HCT116 (cell line): Measurements from ENCODE around the gene PCDHGA4. TPM values are rescaled to one million over a fixed set of nuclear protein-coding genes. Genes with fewer than 3 reads are reported as not detected.

Source experiments
- ATAC-seq: fragments of 200-7000 bp; cut with Tn5 transposase; 2 replicates; pipeline ENCODE4 v1.9.1; 2020; ENCODE audit warnings: mild to moderate bottlenecking, moderate library complexity
- BruUV-seq: library from RNA; stranded (reverse); fragments of 400-500 nt; replicated peaks from 2 replicates; lab custom pipeline; 2021; lab: Mats Ljungman, UMichigan
- CTCF ChIA-PET: fragments of 300-600 bp; sonication (Branson Sonifier 250); formaldehyde crosslinking; loops from one replicate; lab custom pipeline; 2021; ENCODE audit warnings: antibody characterized with exemption; lab: Charles Lee
- POLR2A ChIA-PET: fragments of 300-600, 350-600 bp; sonication (Branson Sonifier 250); formaldehyde crosslinking; loops from one replicate; lab custom pipeline; 2021; ENCODE audit warnings: antibody characterized with exemption; lab: Charles Lee
- RAD21 ChIA-PET, 2 experiments: fragments of 300-600 bp; sonication (Branson Sonifier 250); formaldehyde crosslinking; loops; one replicate each; lab custom pipeline; 2023; ENCODE audit warnings: low total read pairs in 2 of 2; ENCODE audit not compliant: uncharacterized antibody in 2 of 2, unreplicated experiment in 2 of 2, low non-redundant PET in 1 of 2; lab: Charles Lee
- DNase-seq: peaks from one replicate; pipeline ENCODE4 v3.0.0-alpha.2; 2010; ENCODE audit warnings: low read depth, low spot score
- H2AFZ ChIP-seq: fragments of 200-600 bp; shearing (Covaris generic), sonication (generic); 2 replicates; pipeline ENCODE4 v1.6.1; 2017; ENCODE audit warnings: low read depth, mixed run types, mixed read lengths, antibody characterized with exemption, low read length; ENCODE audit not compliant: poor library complexity, severe bottlenecking
- H3K27ac ChIP-seq: 2 replicates; pipeline ENCODE4 v1.5.1; 2012; ENCODE audit warnings: low read depth, low read length
- H3K27me3 ChIP-seq: fragments of 200-600 bp; sonication (generic); 2 replicates; pipeline ENCODE4 v1.6.1; 2016; ENCODE audit warnings: mixed run types, low read length, mixed read lengths; ENCODE audit not compliant: insufficient read depth
- H3K36me3 ChIP-seq, 2 experiments: fragments of 200-500 bp in 1 of 2; fragments of 200-600 bp in 1 of 2; sonication (Bioruptor generic) in 1 of 2; sonication (generic) in 1 of 2; 2 replicates each; pipeline versions ENCODE4 v1.5.1 to v1.6.1; 2014 to 2016; ENCODE audit warnings: low read length in 2 of 2, inconsistent platforms in 1 of 2, mixed read lengths in 1 of 2, mixed run types in 1 of 2; ENCODE audit not compliant: insufficient read depth in 2 of 2, control insufficient read depth in 1 of 2
- H3K4me1 ChIP-seq, 2 experiments: fragments of 200-600 bp in 1 of 2; sonication (generic) in 1 of 2; 2 replicates each; pipeline versions ENCODE4 v1.5.1 to v1.6.1; 2012 to 2017; ENCODE audit warnings: low read length in 2 of 2, inconsistent platforms in 1 of 2, mild to moderate bottlenecking in 1 of 2, mixed read lengths in 1 of 2, mixed run types in 1 of 2, moderate library complexity in 1 of 2; ENCODE audit not compliant: insufficient read depth in 2 of 2, control insufficient read depth in 1 of 2
- H3K4me2 ChIP-seq: fragments of 200-600 bp; sonication (generic); 2 replicates; pipeline ENCODE4 v1.6.1; 2017; ENCODE audit warnings: mixed run types, low read length, mixed read lengths
- H3K4me3 ChIP-seq, 2 experiments: fragments of 200-600 bp in 1 of 2; sonication (generic) in 1 of 2; replicated peaks in 1 of 2; 2 replicates each; pipeline ENCODE4 v1.5.1; 2011 to 2016; ENCODE audit warnings: low read length in 2 of 2, control low read depth in 1 of 2, low read depth in 1 of 2, mild to moderate bottlenecking in 1 of 2, mixed read lengths in 1 of 2, mixed run types in 1 of 2
- H3K79me2 ChIP-seq: fragments of 200-600 bp; sonication (generic); 2 replicates; pipeline ENCODE4 v1.6.1; 2017; ENCODE audit warnings: mild to moderate bottlenecking, mixed run types, low read length, moderate library complexity, mixed read lengths; ENCODE audit not compliant: insufficient read depth
- H3K9ac ChIP-seq: fragments of 200-600 bp; sonication (generic); 2 replicates; pipeline ENCODE4 v1.6.1; 2016; ENCODE audit warnings: low read length, mixed read lengths
- H3K9me2 ChIP-seq: fragments of 200-600 bp; sonication (generic), shearing (Covaris generic); 2 replicates; pipeline ENCODE4 v1.6.1; 2017; ENCODE audit warnings: mixed run types, mild to moderate bottlenecking, moderate library complexity; ENCODE audit not compliant: insufficient read depth
- H3K9me3 ChIP-seq, 2 experiments: fragments of 200-500 bp in 1 of 2; fragments of 200-600 bp in 1 of 2; sonication (Bioruptor generic) in 1 of 2; sonication (generic) in 1 of 2; 2 replicates each; pipeline ENCODE4 v1.6.1; 2014 to 2017; ENCODE audit warnings: low read length in 2 of 2, mixed read lengths in 2 of 2, inconsistent platforms in 1 of 2, low read depth in 1 of 2, mild to moderate bottlenecking in 1 of 2, mixed run types in 1 of 2, moderate library complexity in 1 of 2; ENCODE audit not compliant: control insufficient read depth in 1 of 2, insufficient read depth in 1 of 2
- H4K20me1 ChIP-seq: fragments of 200-600 bp; sonication (generic), shearing (Covaris generic); 2 replicates; pipeline ENCODE4 v1.6.1; 2017; ENCODE audit warnings: mixed run types, mild to moderate bottlenecking, moderate library complexity; ENCODE audit not compliant: insufficient read depth
- ATF3 ChIP-seq: IDR thresholded peaks from 2 replicates; pipeline ENCODE4 v1.6.1; 2012
- CEBPB ChIP-seq: IDR thresholded peaks from 2 replicates; pipeline ENCODE4 v1.6.1; 2012; ENCODE audit warnings: low read depth
- CTCF ChIP-seq, 3 experiments: fragments of 200-600 bp in 1 of 3; sonication (generic) in 1 of 3; IDR thresholded peaks in 2 of 3; conservative IDR thresholded peaks in 1 of 3; 2 replicates each; pipeline ENCODE4 v1.5.1; 2012 to 2017; ENCODE audit warnings: low read depth in 2 of 3, low read length in 2 of 3, antibody characterized with exemption in 1 of 3, borderline replicate concordance in 1 of 3, control low read depth in 1 of 3, mild to moderate bottlenecking in 1 of 3, mixed read lengths in 1 of 3, mixed run types in 1 of 3, moderate library complexity in 1 of 3; ENCODE audit not compliant: insufficient read depth in 1 of 3
- JUND ChIP-seq: IDR thresholded peaks from 2 replicates; pipeline ENCODE4 v1.6.1; 2012
- MAX ChIP-seq: IDR thresholded peaks from 2 replicates; pipeline ENCODE4 v1.6.1; 2012
- RAD21 ChIP-seq: IDR thresholded peaks from 2 replicates; pipeline ENCODE4 v1.6.1; 2012; ENCODE audit warnings: low read depth, mild to moderate bottlenecking
- REST ChIP-seq: IDR thresholded peaks from 2 replicates; pipeline ENCODE4 v1.6.1; 2012; ENCODE audit warnings: low read depth
- SP1 ChIP-seq: IDR thresholded peaks from 2 replicates; pipeline ENCODE4 v1.6.1; 2012; ENCODE audit warnings: low read depth
- TCF7L2 ChIP-seq: IDR thresholded peaks from 2 replicates; pipeline ENCODE4 v1.7.0; 2011; ENCODE audit warnings: borderline replicate concordance, inconsistent platforms; ENCODE audit not compliant: insufficient read depth, insufficient read length; ENCODE audit errors: extremely low read depth
- YY1 ChIP-seq: IDR thresholded peaks from 2 replicates; pipeline ENCODE4 v1.6.1; 2011; ENCODE audit warnings: low read length, low read depth, moderate library complexity, mild to moderate bottlenecking; ENCODE audit not compliant: insufficient replicate concordance; ENCODE audit errors: extremely low read depth
- ZBTB33 ChIP-seq: IDR thresholded peaks from 2 replicates; pipeline ENCODE4 v1.6.1; 2011; ENCODE audit warnings: mild to moderate bottlenecking, low read length, moderate library complexity; ENCODE audit not compliant: insufficient replicate concordance; ENCODE audit errors: extremely low read depth
- ZNF274 ChIP-seq: fragments of 200-500 bp; sonication (Bioruptor generic); IDR thresholded peaks from 2 replicates; pipeline ENCODE4 v1.6.1; 2014; ENCODE audit warnings: mild to moderate bottlenecking, low read depth, low read length, inconsistent platforms
- intact Hi-C: fragments of 100-400 bp; cut with micrococcal nuclease; formaldehyde crosslinking; loops from 2 replicates; pipeline ENCODE4 v1.10.0; 2022
- total RNA-seq: library from RNA; stranded (reverse); gene quantifications from one replicate; pipeline ENCODE4 v1.2.1, GENCODE V29; 2021; ENCODE audit not compliant: unreplicated experiment

Gene PCDHGA4
- total RNA-seq, 1 experiment from 2014 or later = not detected

GRCh38 chr5:141393267-141393666, 38.4 kb downstream of the PCDHGA4 start:
- no peak overlapping the region for H3K9ac ChIP-seq
- intact Hi-C loops = no loop called here
- CTCF ChIA-PET = interaction anchor here (1.3 kb wide), 1 partner anchor 164 kb away, joined by 3 read pairs; no protein-coding TSS in a partner anchor
- no peak overlapping the region for H3K4me3 ChIP-seq
- H2AFZ ChIP-seq = no peak overlapping the region
- RAD21 ChIA-PET = no interaction called here
- no peaks in the 10 kb centered on the region for H4K20me1 ChIP-seq
- TF ChIP-seq YY1 = no peak
- TF ChIP-seq SP1 = no peak
- TF ChIP-seq REST = no peak
- no peak for TF ChIP-seq JUND
- TF ChIP-seq MAX = no peak
- no peak for TF ChIP-seq RAD21
- no peak for TF ChIP-seq ZNF274
- no peak for TF ChIP-seq CTCF (IDR thresholded peaks at IDR 0.05 in 2 of 3, conservative IDR thresholded peaks at IDR 0.05 in 1 of 3; ENCODE audit: borderline replicate concordance in 1 of 3, insufficient read depth in 1 of 3, low read depth in 2 of 3, low read length in 2 of 3)
- no peak for TF ChIP-seq TCF7L2
- TF ChIP-seq ATF3 = no peak
- TF ChIP-seq ZBTB33 = no peak
- TF ChIP-seq CEBPB = no peak
- TF ChIP-seq, all 23 proteins: peak for 0
- BruUV-seq = no TSS peak
- no peak for ATAC-seq
- DNase-seq = no peak
- Histone ChIP-seq H3K79me2 (no peaks in the 10 kb centered on the region), H3K27me3 (no peaks in the 10 kb centered on the region), H3K4me1 (no peaks in the 10 kb centered on the region), H3K27ac (no peak overlapping the region), H3K9me2 (no peaks in the 10 kb centered on the region), H3K4me2 (no peak overlapping the region), H3K9me3 (no peaks in the 10 kb centered on the region), H3K36me3 (no peaks in the 10 kb centered on the region)
- POLR2A ChIA-PET = no interaction called here
